Measurements from ENCODE around the gene NELFA.
"Not testable (repeated sequence)": the region's sequence is repeated elsewhere in the genome, so short reads cannot be mapped to it uniquely, and the experiment has no call there.

Gene NELFA

GRCh38 chr4:1993718-1994516, 14.9 kb downstream of the NELFA start:
- DNase-seq (ENCODE audit: low spot score): not testable (repeated sequence)

GRCh38 chr4:1993169-1993516, 15.6 kb downstream of the NELFA start:
- no peak for DNase-seq (ENCODE audit: low spot score)

- peak; percentile 83 for DNase-seq (ENCODE audit: low spot score)
Measured at GRCh38 chr4:1992468-1993168, 16.2 kb downstream of the NELFA start.

GRCh38 chr4:1991596-1992434, 17.0 kb downstream of the NELFA start:
- no peak for DNase-seq (ENCODE audit: low spot score)

GRCh38 chr4:1991087-1991486, 17.7 kb downstream of the NELFA start:
- DNase-seq (ENCODE audit: low spot score): no peak

- DNase-seq (ENCODE audit: low spot score): no peak
Measured at GRCh38 chr4:1990676-1991075, 18.1 kb downstream of the NELFA start.

GRCh38 chr4:1990348-1990645, 18.5 kb downstream of the NELFA start:
- no peak for DNase-seq (ENCODE audit: low spot score)

- DNase-seq (ENCODE audit: low spot score): no peak
Measured at GRCh38 chr4:1989533-1990347, 19.0 kb downstream of the NELFA start.

GRCh38 chr4:1988327-1988724, 20.4 kb downstream of the NELFA start:
- no peak for DNase-seq (ENCODE audit: low spot score)

GRCh38 chr4:1987721-1988326, 20.9 kb downstream of the NELFA start:
- DNase-seq (ENCODE audit: low spot score): no peak

GRCh38 chr4:1987296-1987695, 21.5 kb downstream of the NELFA start:
- DNase-seq (ENCODE audit: low spot score): no peak

- DNase-seq (ENCODE audit: low spot score): no peak
Measured at GRCh38 chr4:1986578-1987210, 22.1 kb downstream of the NELFA start.

- DNase-seq (ENCODE audit: low spot score): no peak
Measured at GRCh38 chr4:1985780-1986577, 22.8 kb downstream of the NELFA start.

GRCh38 chr4:1985294-1985693, 23.5 kb downstream of the NELFA start:
- DNase-seq (ENCODE audit: low spot score): no peak

GRCh38 chr4:1984406-1985191, 24.2 kb downstream of the NELFA start:
- no peak for DNase-seq (ENCODE audit: low spot score)

- no peak for DNase-seq (ENCODE audit: low spot score)
Measured at GRCh38 chr4:1983846-1984405, 24.8 kb downstream of the NELFA start.

- DNase-seq (ENCODE audit: low spot score): no peak
Measured at GRCh38 chr4:1983053-1983845, 25.5 kb downstream of the NELFA start.
